ENCODE measurements around the gene PANK3. TPM values are rescaled to one million over a fixed set of nuclear protein-coding genes. Genes with fewer than 3 reads are reported as not detected.

Gene PANK3
- total RNA-seq, 1 donor from 2014 or later, result 57.7 TPM

Other genes with a start within 250 kb of the PANK3 start
- 75.9 and 85.9 TPM in 2 replicates for gene RARS1, start 92.9 kb downstream of the PANK3 start, total RNA-seq
- gene FBLL1, start 50.1 kb downstream of the PANK3 start, total RNA-seq, result 0.20 TPM in 1 of 2 replicates, not detected in the other